Measurements from ENCODE around the gene CYBA.
"Not testable (repeated sequence)": the region's sequence is repeated elsewhere in the genome, so short reads cannot be mapped to it uniquely, and the experiment has no call there.

Gene CYBA

GRCh38 chr16:88677721-88678120 lies 26.9 kb upstream of the CYBA start:
- no peak for TF ChIP-seq CTCF (conservative IDR thresholded peaks at IDR 0.05)
- TF ChIP-seq ZFX (IDR thresholded peaks at IDR 0.05): no peak

GRCh38 chr16:88676502-88677242 lies 25.8 kb upstream of the CYBA start:
- H3K27ac ChIP-seq: no peak overlapping the region
- TF ChIP-seq ZFX (IDR thresholded peaks at IDR 0.05) (no peak), CTCF (conservative IDR thresholded peaks at IDR 0.05) (no peak)

More at GRCh38 chr16:88677721-88678120, 26.9 kb upstream of the CYBA start:
- H3K27ac ChIP-seq: no peak overlapping the region

GRCh38 chr16:88673716-88674379 lies 23.0 kb upstream of the CYBA start:
- no peak overlapping the region for H3K27ac ChIP-seq
- TF ChIP-seq ZFX (IDR thresholded peaks at IDR 0.05) (no peak), CTCF (conservative IDR thresholded peaks at IDR 0.05) (no peak)

- TF ChIP-seq ZFX (IDR thresholded peaks at IDR 0.05) (no peak), CTCF (conservative IDR thresholded peaks at IDR 0.05) (no peak; the same call in 1 of the 2 replicates)
- no peak overlapping the region for H3K27ac ChIP-seq
Measured at GRCh38 chr16:88672776-88673175, 21.9 kb upstream of the CYBA start.

- no peak for TF ChIP-seq ZFX (IDR thresholded peaks at IDR 0.05)
- no peak for TF ChIP-seq CTCF (conservative IDR thresholded peaks at IDR 0.05)
- H3K27ac ChIP-seq: no peak overlapping the region
Measured at GRCh38 chr16:88671806-88672205, 21.0 kb upstream of the CYBA start.

GRCh38 chr16:88669980-88670379 lies 19.1 kb upstream of the CYBA start:
- no peak overlapping the region for H3K27ac ChIP-seq
- TF ChIP-seq CTCF (conservative IDR thresholded peaks at IDR 0.05): no peak
- TF ChIP-seq ZFX (IDR thresholded peaks at IDR 0.05): no peak

GRCh38 chr16:88669493-88669892 lies 18.6 kb upstream of the CYBA start:
- not testable (repeated sequence) for H3K27ac ChIP-seq

All from C4-2B (cell line).